Suprapubic skin (tissue), 4 donors: Measurements from ENCODE around the gene SCNN1B.

Source experiments
- EP300 ChIP-seq: sonication (generic); formaldehyde crosslinking; IDR thresholded peaks from one replicate; pipeline ENCODE4 v1.6.1; 2017; ENCODE audit warnings: antibody characterized with exemption
- POLR2A ChIP-seq, 2 donors: fragments of 450-650 bp; IDR thresholded peaks; one replicate each; pipeline ENCODE4 v1.6.1; 2017; ENCODE audit warnings: antibody characterized with exemption in 2 of 2, mild to moderate bottlenecking in 2 of 2, moderate library complexity in 2 of 2
- POLR2AphosphoS5 ChIP-seq, 3 donors: sonication (generic); formaldehyde crosslinking; IDR thresholded peaks; one replicate each; pipeline ENCODE4 v1.6.1; 2017; ENCODE audit warnings: antibody characterized with exemption in 3 of 3
- TF ChIP-seq, protein P1 (sequence below), 2 donors: fragments of 200-600 bp in 1 of 2; fragments of 450-650 bp in 1 of 2; sonication (generic) in 1 of 2; IDR thresholded peaks; one replicate each; pipeline ENCODE4 v1.5.1; 2016 to 2019; ENCODE audit warnings: antibody characterized with exemption in 2 of 2, mild to moderate bottlenecking in 1 of 2, moderate library complexity in 1 of 2

DNA sequence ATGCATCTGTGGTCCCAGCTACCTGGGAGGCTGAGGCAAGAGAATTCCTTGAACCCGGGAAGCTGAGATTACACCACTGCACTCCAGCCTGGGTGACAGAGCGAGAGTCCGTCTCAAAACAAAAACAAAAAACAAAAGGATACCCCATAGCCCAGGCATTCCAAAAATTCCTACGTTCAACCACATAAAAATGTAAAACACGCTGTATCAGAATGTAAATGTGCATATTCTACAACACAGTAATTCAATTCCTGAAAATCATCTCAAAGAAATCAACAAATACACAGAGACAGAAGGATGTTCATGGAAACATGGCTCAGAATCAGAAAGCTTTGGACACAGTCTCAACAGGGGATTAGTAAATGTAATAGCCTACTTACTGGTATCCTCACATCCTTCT, 117.9 kb downstream of the SCNN1B start:
- TF ChIP-seq, protein P1, sequence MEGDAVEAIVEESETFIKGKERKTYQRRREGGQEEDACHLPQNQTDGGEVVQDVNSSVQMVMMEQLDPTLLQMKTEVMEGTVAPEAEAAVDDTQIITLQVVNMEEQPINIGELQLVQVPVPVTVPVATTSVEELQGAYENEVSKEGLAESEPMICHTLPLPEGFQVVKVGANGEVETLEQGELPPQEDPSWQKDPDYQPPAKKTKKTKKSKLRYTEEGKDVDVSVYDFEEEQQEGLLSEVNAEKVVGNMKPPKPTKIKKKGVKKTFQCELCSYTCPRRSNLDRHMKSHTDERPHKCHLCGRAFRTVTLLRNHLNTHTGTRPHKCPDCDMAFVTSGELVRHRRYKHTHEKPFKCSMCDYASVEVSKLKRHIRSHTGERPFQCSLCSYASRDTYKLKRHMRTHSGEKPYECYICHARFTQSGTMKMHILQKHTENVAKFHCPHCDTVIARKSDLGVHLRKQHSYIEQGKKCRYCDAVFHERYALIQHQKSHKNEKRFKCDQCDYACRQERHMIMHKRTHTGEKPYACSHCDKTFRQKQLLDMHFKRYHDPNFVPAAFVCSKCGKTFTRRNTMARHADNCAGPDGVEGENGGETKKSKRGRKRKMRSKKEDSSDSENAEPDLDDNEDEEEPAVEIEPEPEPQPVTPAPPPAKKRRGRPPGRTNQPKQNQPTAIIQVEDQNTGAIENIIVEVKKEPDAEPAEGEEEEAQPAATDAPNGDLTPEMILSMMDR (IDR thresholded peaks at IDR 0.05), result no peak
- TF ChIP-seq POLR2AphosphoS5 (IDR thresholded peaks at IDR 0.05), result no peak
- TF ChIP-seq POLR2A (IDR thresholded peaks at IDR 0.05), result no peak
- TF ChIP-seq EP300, result no peak
